ENCODE measurements around the gene LRRC15.

DNA sequence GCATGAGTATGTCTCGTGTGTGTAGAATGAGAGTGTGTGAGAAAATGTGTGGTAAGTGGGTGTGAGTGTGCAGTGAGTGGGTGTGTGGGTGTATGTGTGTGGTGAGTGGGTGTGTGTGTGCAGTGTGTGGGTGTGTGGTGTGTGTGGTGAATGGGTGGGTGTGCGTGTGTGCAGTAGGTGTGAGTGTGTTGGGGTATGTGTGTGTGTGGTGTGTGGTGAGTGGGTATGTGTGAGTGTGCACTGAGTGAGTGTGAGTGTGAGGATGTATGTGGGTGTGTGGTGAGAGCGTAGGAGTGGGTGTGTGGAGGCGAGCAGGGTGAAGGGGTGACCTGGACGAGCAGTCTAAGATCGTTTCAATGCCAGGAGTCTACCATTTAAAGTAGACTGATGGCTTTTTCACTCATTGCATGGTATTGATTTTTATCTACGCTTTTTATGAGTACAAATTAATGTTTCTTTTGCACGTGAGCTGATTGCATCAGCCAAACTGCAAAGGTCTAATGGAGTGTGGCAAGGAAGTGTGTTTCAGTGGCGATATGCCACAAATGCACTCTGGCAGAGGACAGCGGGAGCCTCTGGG is 16.8 kb downstream of the LRRC15 start:
- TF ChIP-seq, protein P1, sequence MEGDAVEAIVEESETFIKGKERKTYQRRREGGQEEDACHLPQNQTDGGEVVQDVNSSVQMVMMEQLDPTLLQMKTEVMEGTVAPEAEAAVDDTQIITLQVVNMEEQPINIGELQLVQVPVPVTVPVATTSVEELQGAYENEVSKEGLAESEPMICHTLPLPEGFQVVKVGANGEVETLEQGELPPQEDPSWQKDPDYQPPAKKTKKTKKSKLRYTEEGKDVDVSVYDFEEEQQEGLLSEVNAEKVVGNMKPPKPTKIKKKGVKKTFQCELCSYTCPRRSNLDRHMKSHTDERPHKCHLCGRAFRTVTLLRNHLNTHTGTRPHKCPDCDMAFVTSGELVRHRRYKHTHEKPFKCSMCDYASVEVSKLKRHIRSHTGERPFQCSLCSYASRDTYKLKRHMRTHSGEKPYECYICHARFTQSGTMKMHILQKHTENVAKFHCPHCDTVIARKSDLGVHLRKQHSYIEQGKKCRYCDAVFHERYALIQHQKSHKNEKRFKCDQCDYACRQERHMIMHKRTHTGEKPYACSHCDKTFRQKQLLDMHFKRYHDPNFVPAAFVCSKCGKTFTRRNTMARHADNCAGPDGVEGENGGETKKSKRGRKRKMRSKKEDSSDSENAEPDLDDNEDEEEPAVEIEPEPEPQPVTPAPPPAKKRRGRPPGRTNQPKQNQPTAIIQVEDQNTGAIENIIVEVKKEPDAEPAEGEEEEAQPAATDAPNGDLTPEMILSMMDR (IDR thresholded peaks at IDR 0.05; ENCODE audit: low read depth, low read length), result no peak
- TF ChIP-seq, protein P2, sequence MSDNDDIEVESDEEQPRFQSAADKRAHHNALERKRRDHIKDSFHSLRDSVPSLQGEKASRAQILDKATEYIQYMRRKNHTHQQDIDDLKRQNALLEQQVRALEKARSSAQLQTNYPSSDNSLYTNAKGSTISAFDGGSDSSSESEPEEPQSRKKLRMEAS (IDR thresholded peaks at IDR 0.05; ENCODE audit: low read depth, low read length), result no peak
- no peak for TF ChIP-seq POLR2A (IDR thresholded peaks at IDR 0.05; ENCODE audit: extremely low read depth, insufficient read length)
- no peak for TF ChIP-seq MYC (IDR thresholded peaks at IDR 0.05; ENCODE audit: low read depth, low read length)

Measured in NB4 (cell line).